LNCaP clone FGC (cell line): Measurements from ENCODE around the gene HLA-DOB.

ENCODE experiments used
- DNase-seq: peaks from one replicate; pipeline ENCODE4 v3.0.0-alpha.2; 2011; ENCODE audit warnings: low read depth
- H3K4me3 ChIP-seq: 2 replicates; pipeline ENCODE4 v1.5.1; 2011; ENCODE audit warnings: mild to moderate bottlenecking, low read depth, low read length, control low read depth
- CTCF ChIP-seq: IDR thresholded peaks from 2 replicates; pipeline ENCODE4 v1.5.1; 2012; ENCODE audit warnings: mild to moderate bottlenecking; ENCODE audit not compliant: control insufficient read depth, insufficient read depth; ENCODE audit errors: extremely low read depth

HLA-DOB gene

GRCh38 chr6:32849126-32849525, 32.3 kb upstream of the HLA-DOB start:
- no peak for DNase-seq
- TF ChIP-seq CTCF = no peak
- H3K4me3 ChIP-seq = no peak overlapping the region

GRCh38 chr6:32847795-32848194, 31.0 kb upstream of the HLA-DOB start:
- no peak overlapping the region for H3K4me3 ChIP-seq
- TF ChIP-seq CTCF = no peak
- no peak for DNase-seq

GRCh38 chr6:32847004-32847403, 30.2 kb upstream of the HLA-DOB start:
- DNase-seq = no peak
- no peak for TF ChIP-seq CTCF
- H3K4me3 ChIP-seq = no peak overlapping the region

GRCh38 chr6:32845384-32845884, 28.6 kb upstream of the HLA-DOB start:
- no peak for DNase-seq
- TF ChIP-seq CTCF = no peak
- no peak overlapping the region for H3K4me3 ChIP-seq

GRCh38 chr6:32844839-32845383, 28.1 kb upstream of the HLA-DOB start:
- no peak for TF ChIP-seq CTCF
- no peak for DNase-seq
- no peak overlapping the region; the same call in 1 of the 2 replicates for H3K4me3 ChIP-seq

- peak within 1 kb of the TSS; percentile 44 for H3K4me3 ChIP-seq
- TF ChIP-seq CTCF = peak; percentile 8; the same call in 1 of the 2 replicates
- peak; percentile 85 for DNase-seq
These were observed 27.4 kb upstream of the HLA-DOB start, which contains the start of gene PSMB8 for GRCh38 chr6:32843979-32844838. TSS of gene PSMB8 (minus strand) at chr6:32844047. CDS start at chr6:32843996, 51 bp downstream.
